Esophagus squamous epithelium (tissue), 4 donors: ENCODE results near the gene ARHGEF5.
"Not testable (repeated sequence)": the region's sequence is repeated elsewhere in the genome, so short reads cannot be mapped to it uniquely, and the experiment has no call there.

Source experiments
- CTCF ChIP-seq, 6 experiments: fragments of 450-650 bp in 4 of 6; fragments of 200-600 bp in 2 of 6; sonication (generic) in 2 of 6; IDR thresholded peaks; one replicate each; pipeline ENCODE4 v1.5.1; 2016 to 2019; ENCODE audit warnings: antibody characterized with exemption in 6 of 6, mild to moderate bottlenecking in 4 of 6, moderate library complexity in 4 of 6
- POLR2A ChIP-seq, 4 donors: fragments of 450-650 bp; IDR thresholded peaks; one replicate each; pipeline ENCODE4 v1.6.1; 2017; ENCODE audit warnings: antibody characterized with exemption in 4 of 4, mild to moderate bottlenecking in 4 of 4, moderate library complexity in 3 of 4

DNA sequence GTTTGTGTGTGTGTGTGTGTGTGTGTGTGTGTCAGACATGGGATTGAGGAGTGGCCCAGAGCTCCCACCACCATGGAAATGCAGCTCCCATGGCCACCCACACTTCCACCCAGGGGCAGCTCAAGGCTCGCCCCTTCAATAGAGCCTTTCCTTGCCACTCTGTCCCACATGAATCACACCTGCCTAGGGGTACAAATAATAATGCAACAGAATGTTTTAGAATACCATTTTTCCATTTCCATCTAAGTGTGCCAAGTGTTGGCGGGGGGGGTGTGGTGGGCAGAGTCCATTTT is 23.3 kb upstream of the ARHGEF5 start:
- not testable (repeated sequence) for TF ChIP-seq CTCF, POLR2A (IDR thresholded peaks at IDR 0.05)
